Choroid plexus epithelial cell (primary cell): ENCODE measurements around the gene MED12.

Experiments used
- DNase-seq: peaks from one replicate; pipeline ENCODE4 v3.0.0-alpha.2; 2010; ENCODE audit warnings: low read depth
- H3K4me3 ChIP-seq: 2 replicates; pipeline ENCODE4 v1.5.1; 2011; ENCODE audit warnings: low read depth, mild to moderate bottlenecking, control low read depth, low read length, moderate library complexity
- TF ChIP-seq, protein P1 (sequence below): conservative IDR thresholded peaks from 2 replicates; pipeline ENCODE4 v1.5.1; 2011; ENCODE audit warnings: low read depth, mild to moderate bottlenecking, control low read depth, inconsistent platforms, low read length, moderate library complexity

Gene MED12

GRCh38 chrX:71160475-71160874 is 42.1 kb downstream of the MED12 start:
- no peak for DNase-seq
- no peak overlapping the region for H3K4me3 ChIP-seq
- TF ChIP-seq, protein P1, sequence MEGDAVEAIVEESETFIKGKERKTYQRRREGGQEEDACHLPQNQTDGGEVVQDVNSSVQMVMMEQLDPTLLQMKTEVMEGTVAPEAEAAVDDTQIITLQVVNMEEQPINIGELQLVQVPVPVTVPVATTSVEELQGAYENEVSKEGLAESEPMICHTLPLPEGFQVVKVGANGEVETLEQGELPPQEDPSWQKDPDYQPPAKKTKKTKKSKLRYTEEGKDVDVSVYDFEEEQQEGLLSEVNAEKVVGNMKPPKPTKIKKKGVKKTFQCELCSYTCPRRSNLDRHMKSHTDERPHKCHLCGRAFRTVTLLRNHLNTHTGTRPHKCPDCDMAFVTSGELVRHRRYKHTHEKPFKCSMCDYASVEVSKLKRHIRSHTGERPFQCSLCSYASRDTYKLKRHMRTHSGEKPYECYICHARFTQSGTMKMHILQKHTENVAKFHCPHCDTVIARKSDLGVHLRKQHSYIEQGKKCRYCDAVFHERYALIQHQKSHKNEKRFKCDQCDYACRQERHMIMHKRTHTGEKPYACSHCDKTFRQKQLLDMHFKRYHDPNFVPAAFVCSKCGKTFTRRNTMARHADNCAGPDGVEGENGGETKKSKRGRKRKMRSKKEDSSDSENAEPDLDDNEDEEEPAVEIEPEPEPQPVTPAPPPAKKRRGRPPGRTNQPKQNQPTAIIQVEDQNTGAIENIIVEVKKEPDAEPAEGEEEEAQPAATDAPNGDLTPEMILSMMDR = no peak

- TF ChIP-seq, protein P1 = no peak
- DNase-seq = no peak
- no peak overlapping the region for H3K4me3 ChIP-seq
Measured at GRCh38 chrX:71162981-71163380, 44.6 kb downstream of the MED12 start.

GRCh38 chrX:71164071-71164470 is 45.7 kb downstream of the MED12 start:
- H3K4me3 ChIP-seq = no peak overlapping the region
- DNase-seq = no peak
- TF ChIP-seq, protein P1 = no peak

- TF ChIP-seq, protein P1 = no peak
- DNase-seq = no peak
- H3K4me3 ChIP-seq = no peak overlapping the region
Measured at GRCh38 chrX:71166461-71166860, 48.1 kb downstream of the MED12 start.

DNA sequence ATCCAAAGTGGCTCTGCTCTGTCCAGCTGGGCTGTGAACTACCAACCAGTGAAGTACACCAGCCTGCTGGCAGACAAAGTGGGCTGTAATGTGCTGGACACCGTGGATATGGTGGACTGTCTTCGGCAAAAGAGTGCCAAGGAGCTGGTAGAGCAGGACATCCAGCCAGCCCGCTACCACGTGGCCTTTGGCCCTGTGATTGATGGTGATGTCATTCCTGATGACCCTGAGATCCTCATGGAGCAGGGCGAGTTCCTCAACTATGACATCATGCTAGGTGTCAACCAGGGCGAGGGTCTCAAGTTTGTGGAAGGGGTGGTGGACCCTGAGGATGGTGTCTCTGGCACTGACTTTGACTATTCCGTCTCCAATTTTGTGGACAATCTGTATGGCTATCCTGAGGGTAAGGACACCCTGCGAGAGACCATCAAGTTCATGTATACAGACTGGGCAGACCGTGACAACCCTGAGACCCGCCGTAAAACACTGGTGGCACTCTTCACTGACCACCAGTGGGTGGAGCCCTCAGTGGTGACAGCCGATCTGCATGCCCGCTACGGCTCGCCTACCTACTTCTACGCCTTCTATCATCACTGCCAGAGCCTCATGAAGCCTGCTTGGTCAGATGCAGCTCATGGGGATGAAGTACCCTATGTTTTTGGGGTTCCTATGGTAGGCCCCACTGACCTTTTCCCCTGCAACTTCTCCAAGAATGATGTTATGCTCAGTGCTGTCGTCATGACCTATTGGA is 48.8 kb downstream of the MED12 start:
- TF ChIP-seq, protein P1 = no peak
- DNase-seq = no peak
- H3K4me3 ChIP-seq = no peak overlapping the region

- no peak overlapping the region for H3K4me3 ChIP-seq
- no peak for DNase-seq
- TF ChIP-seq, protein P1 = no peak
Measured at GRCh38 chrX:71168134-71168533, 49.7 kb downstream of the MED12 start.

DNA sequence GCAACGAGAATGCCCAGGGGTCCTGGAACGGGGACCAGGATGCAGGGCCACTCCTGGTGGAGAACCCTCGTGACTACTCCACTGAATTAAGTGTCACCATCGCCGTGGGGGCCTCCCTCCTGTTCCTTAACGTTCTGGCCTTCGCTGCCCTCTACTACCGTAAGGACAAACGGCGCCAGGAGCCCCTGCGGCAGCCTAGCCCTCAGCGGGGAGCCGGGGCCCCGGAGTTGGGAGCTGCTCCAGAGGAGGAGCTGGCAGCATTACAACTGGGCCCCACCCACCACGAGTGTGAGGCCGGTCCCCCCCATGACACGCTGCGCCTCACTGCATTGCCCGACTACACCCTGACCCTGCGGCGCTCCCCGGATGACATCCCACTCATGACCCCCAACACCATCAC is 51.2 kb downstream of the MED12 start:
- no peak overlapping the region for H3K4me3 ChIP-seq
- DNase-seq = no peak
- TF ChIP-seq, protein P1 = no peak
